ENCODE data around the gene JSRP1. TPM values are rescaled to one million over a fixed set of nuclear protein-coding genes. Genes with fewer than 3 reads are reported as not detected.

JSRP1 gene
- total and polyA plus RNA-seq, 2 of the 8 experiments (the other 6 are each of a cell fraction or from before 2014, with no cell fraction given): 0.24 to 0.56 TPM

MicroRNAs encoded within 50 kb of the gene (microRNA counts, 767-probe panel; counts per million panel counts)
- microRNA hsa-miR-1227: 879 counts per million, percentile 95 among the panel's probes with 10 or more counts

Small RNAs within 50 kb of the gene (microRNA-seq; reads per million reads assigned to microRNA genes)
- gene MIR1227 (ENCODE audit: borderline microRNAs expressed in 2 of 2, borderline number of aligned reads in 2 of 2, borderline replicate concordance in 1 of 2) (0.46 to 2.2 reads per million in 2 experiments), gene MIR4321 (ENCODE audit: borderline microRNAs expressed in 2 of 2, borderline number of aligned reads in 2 of 2, borderline replicate concordance in 1 of 2) (0 reads per million in 2 experiments)

Small RNAs within 50 kb of the gene (small RNA-seq; reads per million reads assigned to genes)
- 1.2 reads per million for gene MIR1227 (ENCODE audit: insufficient read depth)

Other genes starting within 250 kb of the JSRP1 start
- 92.3 and 95.3 TPM in 2 replicates for gene BTBD2, start 240.7 kb downstream of the JSRP1 start, total RNA-seq (2021; fragmentation: NEBNext Ultra II Directional; extraction: Animal tissue kit (Norgen Biotek cat#: 25700))
- gene BTBD2, start 240.7 kb downstream of the JSRP1 start, polyA plus RNA-seq (2011; rRNA removed): 91.7 and 142 TPM in 2 replicates
- gene MKNK2, start 205.2 kb downstream of the JSRP1 start, total RNA-seq (2021; fragmentation: NEBNext Ultra II Directional; extraction: Animal tissue kit (Norgen Biotek cat#: 25700)): 163 and 174 TPM in 2 replicates
- gene MKNK2, start 205.2 kb downstream of the JSRP1 start, polyA plus RNA-seq (2011; rRNA removed): 166 and 200 TPM in 2 replicates
- gene MOB3A, start 160.1 kb downstream of the JSRP1 start, total RNA-seq (2021; fragmentation: NEBNext Ultra II Directional; extraction: Animal tissue kit (Norgen Biotek cat#: 25700)): 9.2 and 9.8 TPM in 2 replicates
- 9.6 and 10.2 TPM in 2 replicates for gene MOB3A, start 160.1 kb downstream of the JSRP1 start, polyA plus RNA-seq (2011; rRNA removed)
- gene IZUMO4, start 159.5 kb downstream of the JSRP1 start, total RNA-seq (2021; fragmentation: NEBNext Ultra II Directional; extraction: Animal tissue kit (Norgen Biotek cat#: 25700)): 1.3 and 1.8 TPM in 2 replicates
- gene IZUMO4, start 159.5 kb downstream of the JSRP1 start, polyA plus RNA-seq (2011; rRNA removed): 1.9 and 2.3 TPM in 2 replicates
- gene AP3D1, start 104.9 kb downstream of the JSRP1 start, total RNA-seq (2021; fragmentation: NEBNext Ultra II Directional; extraction: Animal tissue kit (Norgen Biotek cat#: 25700)): 174 and 184 TPM in 2 replicates
- gene AP3D1, start 104.9 kb downstream of the JSRP1 start, polyA plus RNA-seq (2011; rRNA removed): 161 and 227 TPM in 2 replicates
- 74.8 and 76.3 TPM in 2 replicates for gene DOT1L, start 92.5 kb downstream of the JSRP1 start, total RNA-seq (2021; fragmentation: NEBNext Ultra II Directional; extraction: Animal tissue kit (Norgen Biotek cat#: 25700))
- gene DOT1L, start 92.5 kb downstream of the JSRP1 start, polyA plus RNA-seq (2011; rRNA removed): 17.5 and 39.8 TPM in 2 replicates
- gene PLEKHJ1, start 20.1 kb downstream of the JSRP1 start, total RNA-seq (2021; fragmentation: NEBNext Ultra II Directional; extraction: Animal tissue kit (Norgen Biotek cat#: 25700)): 135 TPM in 2 replicates
- gene PLEKHJ1, start 20.1 kb downstream of the JSRP1 start, polyA plus RNA-seq (2011; rRNA removed): 187 and 235 TPM in 2 replicates
- 142 and 146 TPM in 2 replicates for gene SF3A2, start 19.6 kb downstream of the JSRP1 start, total RNA-seq (2021; fragmentation: NEBNext Ultra II Directional; extraction: Animal tissue kit (Norgen Biotek cat#: 25700))
- 15.3 and 31.2 TPM in 2 replicates for gene SF3A2, start 19.6 kb downstream of the JSRP1 start, polyA plus RNA-seq (2011; rRNA removed)
- 13.0 and 15.4 TPM in 2 replicates for gene AMH, start 7.1 kb downstream of the JSRP1 start, total RNA-seq (2021; fragmentation: NEBNext Ultra II Directional; extraction: Animal tissue kit (Norgen Biotek cat#: 25700))
- 10.5 and 19.3 TPM in 2 replicates for gene AMH, start 7.1 kb downstream of the JSRP1 start, polyA plus RNA-seq (2011; rRNA removed)
- not detected in 2 replicates for gene PEAK3, start 25.8 kb upstream of the JSRP1 start, total RNA-seq (2021; fragmentation: NEBNext Ultra II Directional; extraction: Animal tissue kit (Norgen Biotek cat#: 25700))
- gene PEAK3, start 25.8 kb upstream of the JSRP1 start, polyA plus RNA-seq (2011; rRNA removed): not detected in 2 replicates
- gene LINGO3, start 51.7 kb upstream of the JSRP1 start, total RNA-seq (2021; fragmentation: NEBNext Ultra II Directional; extraction: Animal tissue kit (Norgen Biotek cat#: 25700)): 0.13 TPM in 1 of 2 replicates, not detected in the other
- 0.59 and 0.93 TPM in 2 replicates for gene LINGO3, start 51.7 kb upstream of the JSRP1 start, polyA plus RNA-seq (2011; rRNA removed)
- gene LSM7, start 72.2 kb upstream of the JSRP1 start, total RNA-seq (2021; fragmentation: NEBNext Ultra II Directional; extraction: Animal tissue kit (Norgen Biotek cat#: 25700)): 228 and 238 TPM in 2 replicates
- gene LSM7, start 72.2 kb upstream of the JSRP1 start, polyA plus RNA-seq (2011; rRNA removed): 1,335 and 1,623 TPM in 2 replicates
- gene SPPL2B, start 72.3 kb upstream of the JSRP1 start, total RNA-seq (2021; fragmentation: NEBNext Ultra II Directional; extraction: Animal tissue kit (Norgen Biotek cat#: 25700)): 52.6 and 55.7 TPM in 2 replicates
- gene SPPL2B, start 72.3 kb upstream of the JSRP1 start, polyA plus RNA-seq (2011; rRNA removed): 34.8 and 83.1 TPM in 2 replicates
- 0.19 and 0.33 TPM in 2 replicates for gene TMPRSS9, start 103.8 kb upstream of the JSRP1 start, total RNA-seq (2021; fragmentation: NEBNext Ultra II Directional; extraction: Animal tissue kit (Norgen Biotek cat#: 25700))
- 0.15 and 0.33 TPM in 2 replicates for gene TMPRSS9, start 103.8 kb upstream of the JSRP1 start, polyA plus RNA-seq (2011; rRNA removed)
- gene TIMM13, start 171.2 kb upstream of the JSRP1 start, total RNA-seq (2021; fragmentation: NEBNext Ultra II Directional; extraction: Animal tissue kit (Norgen Biotek cat#: 25700)): 275 and 277 TPM in 2 replicates
- gene TIMM13, start 171.2 kb upstream of the JSRP1 start, polyA plus RNA-seq (2011; rRNA removed): 270 and 410 TPM in 2 replicates
- gene LMNB2, start 200.5 kb upstream of the JSRP1 start, total RNA-seq (2021; fragmentation: NEBNext Ultra II Directional; extraction: Animal tissue kit (Norgen Biotek cat#: 25700)): 177 and 179 TPM in 2 replicates
- 287 and 360 TPM in 2 replicates for gene LMNB2, start 200.5 kb upstream of the JSRP1 start, polyA plus RNA-seq (2011; rRNA removed)
- 11.0 and 11.4 TPM in 2 replicates for gene GADD45B, start 219.7 kb upstream of the JSRP1 start, total RNA-seq (2021; fragmentation: NEBNext Ultra II Directional; extraction: Animal tissue kit (Norgen Biotek cat#: 25700))
- 7.4 and 12.1 TPM in 2 replicates for gene GADD45B, start 219.7 kb upstream of the JSRP1 start, polyA plus RNA-seq (2011; rRNA removed)